Muscle layer of colon (tissue), 2 donors: ENCODE measurements around the gene TIGD3.

Experiments
- H3K27ac ChIP-seq: one replicate; pipeline ENCODE4 v1.7.0; 2013; ENCODE audit warnings: low read depth, mild to moderate bottlenecking, low read length, moderate library complexity
- H3K27me3 ChIP-seq, 2 donors: one replicate each; pipeline ENCODE4 v1.7.0; 2013; ENCODE audit warnings: low read length in 2 of 2, mild to moderate bottlenecking in 2 of 2; ENCODE audit not compliant: insufficient read depth in 2 of 2, control insufficient read depth in 1 of 2
- H3K36me3 ChIP-seq: one replicate; pipeline ENCODE4 v1.7.0; 2013; ENCODE audit warnings: mild to moderate bottlenecking, low read length; ENCODE audit not compliant: insufficient read depth
- H3K4me1 ChIP-seq: one replicate; pipeline ENCODE4 v1.7.0; 2013; ENCODE audit warnings: mild to moderate bottlenecking, low read length; ENCODE audit not compliant: insufficient read depth
- H3K4me3 ChIP-seq, 2 donors: one replicate each; pipeline ENCODE4 v1.7.0; 2013; ENCODE audit warnings: low read length in 2 of 2, low read depth in 1 of 2, mild to moderate bottlenecking in 1 of 2, moderate library complexity in 1 of 2
- H3K9ac ChIP-seq: one replicate; pipeline ENCODE4 v1.7.0; 2013; ENCODE audit warnings: low read length
- H3K9me3 ChIP-seq: one replicate; pipeline ENCODE4 v1.7.0; 2013; ENCODE audit warnings: mild to moderate bottlenecking, low read length
- donor health status: abdominal sarcoma.
- donor health status: Adenocarcinoma of cecum.

TIGD3 gene

GRCh38 chr11:65376138-65376713 is 21.7 kb downstream of the TIGD3 start:
- no peak overlapping the region for H3K27ac ChIP-seq
- H3K27me3 ChIP-seq, result no peaks in the 10 kb centered on the region
- H3K9me3 ChIP-seq, result no peaks in the 10 kb centered on the region
- H3K4me3 ChIP-seq, result no peak overlapping the region
- H3K4me1 ChIP-seq, result no peaks in the 10 kb centered on the region
- H3K9ac ChIP-seq, result no peak overlapping the region
- H3K36me3 ChIP-seq, result no peaks in the 10 kb centered on the region

DNA sequence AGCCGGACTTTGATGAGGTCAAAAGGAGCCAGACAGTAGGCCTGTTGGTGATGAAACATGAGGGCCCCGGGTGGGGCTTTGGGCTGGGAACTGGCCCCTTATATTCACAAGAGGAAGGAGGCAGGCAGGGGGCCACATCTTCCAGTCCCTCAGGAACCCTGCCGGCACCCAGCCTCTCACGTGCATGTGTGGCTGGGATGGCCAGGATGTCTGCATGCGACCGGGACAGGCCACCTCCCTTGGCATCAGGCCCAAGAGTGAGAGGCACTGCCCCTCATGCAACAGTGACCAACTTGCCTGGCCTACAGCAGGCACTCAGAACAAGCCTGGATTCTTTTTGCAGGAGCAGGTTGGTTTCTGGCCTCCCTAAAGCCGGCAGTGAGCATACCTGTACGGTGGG is 22.5 kb downstream of the TIGD3 start:
- H3K9ac ChIP-seq, result no peak overlapping the region
- H3K36me3 ChIP-seq, result no peaks in the 10 kb centered on the region
- no peak overlapping the region for H3K27ac ChIP-seq
- peaks cover 5% of the 10 kb centered on the region for H3K4me1 ChIP-seq
- no peaks in the 10 kb centered on the region for H3K9me3 ChIP-seq
- no peaks in the 10 kb centered on the region for H3K27me3 ChIP-seq
- H3K4me3 ChIP-seq, result no peak overlapping the region

DNA sequence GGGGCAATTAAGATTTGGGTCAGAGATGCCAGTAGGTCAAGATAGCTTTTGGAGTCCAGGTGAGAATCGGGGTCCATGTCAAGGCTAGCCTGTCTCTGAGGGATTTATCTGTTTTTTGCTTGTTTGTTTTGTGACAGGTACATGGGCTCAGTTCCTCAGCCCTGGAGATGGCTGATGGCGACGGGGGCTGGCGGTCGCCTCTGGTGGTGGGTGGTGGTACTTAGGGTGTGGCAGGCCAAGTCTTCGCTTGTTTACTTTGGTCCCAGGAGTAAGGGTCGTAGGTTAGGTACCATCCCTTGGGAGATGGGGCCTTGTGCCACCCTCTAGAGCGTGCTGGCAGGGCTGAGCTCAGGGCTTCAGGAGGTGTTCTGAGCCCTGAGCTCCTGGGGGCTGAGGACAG is 23.2 kb downstream of the TIGD3 start:
- Histone ChIP-seq H3K9ac (no peak overlapping the region), H3K4me1 (peaks cover 10% of the 10 kb centered on the region), H3K9me3 (no peaks in the 10 kb centered on the region), H3K27me3 (no peaks in the 10 kb centered on the region), H3K36me3 (no peaks in the 10 kb centered on the region), H3K4me3 (no peak overlapping the region), H3K27ac (no peak overlapping the region)

GRCh38 chr11:65378208-65378927 is 23.8 kb downstream of the TIGD3 start:
- no peak overlapping the region for H3K9ac ChIP-seq
- no peaks in the 10 kb centered on the region for H3K27me3 ChIP-seq
- no peaks in the 10 kb centered on the region for H3K9me3 ChIP-seq
- H3K4me3 ChIP-seq, result no peak overlapping the region
- peaks cover 16% of the 10 kb centered on the region for H3K4me1 ChIP-seq
- no peak overlapping the region for H3K27ac ChIP-seq
- H3K36me3 ChIP-seq, result no peaks in the 10 kb centered on the region

GRCh38 chr11:65378928-65379638 is 24.5 kb downstream of the TIGD3 start:
- Histone ChIP-seq H3K4me1 (peaks cover 23% of the 10 kb centered on the region), H3K4me3 (no peak overlapping the region), H3K27ac (no peak overlapping the region), H3K36me3 (no peaks in the 10 kb centered on the region), H3K27me3 (no peaks in the 10 kb centered on the region), H3K9me3 (no peaks in the 10 kb centered on the region), H3K9ac (no peak overlapping the region)

GRCh38 chr11:65379698-65380459 is 25.3 kb downstream of the TIGD3 start:
- no peak overlapping the region for H3K9ac ChIP-seq
- H3K27me3 ChIP-seq, result no peaks in the 10 kb centered on the region
- H3K9me3 ChIP-seq, result no peaks in the 10 kb centered on the region
- H3K4me1 ChIP-seq, result peaks cover 31% of the 10 kb centered on the region
- H3K36me3 ChIP-seq, result no peaks in the 10 kb centered on the region
- H3K27ac ChIP-seq, result no peak overlapping the region
- H3K4me3 ChIP-seq, result no peak overlapping the region

DNA sequence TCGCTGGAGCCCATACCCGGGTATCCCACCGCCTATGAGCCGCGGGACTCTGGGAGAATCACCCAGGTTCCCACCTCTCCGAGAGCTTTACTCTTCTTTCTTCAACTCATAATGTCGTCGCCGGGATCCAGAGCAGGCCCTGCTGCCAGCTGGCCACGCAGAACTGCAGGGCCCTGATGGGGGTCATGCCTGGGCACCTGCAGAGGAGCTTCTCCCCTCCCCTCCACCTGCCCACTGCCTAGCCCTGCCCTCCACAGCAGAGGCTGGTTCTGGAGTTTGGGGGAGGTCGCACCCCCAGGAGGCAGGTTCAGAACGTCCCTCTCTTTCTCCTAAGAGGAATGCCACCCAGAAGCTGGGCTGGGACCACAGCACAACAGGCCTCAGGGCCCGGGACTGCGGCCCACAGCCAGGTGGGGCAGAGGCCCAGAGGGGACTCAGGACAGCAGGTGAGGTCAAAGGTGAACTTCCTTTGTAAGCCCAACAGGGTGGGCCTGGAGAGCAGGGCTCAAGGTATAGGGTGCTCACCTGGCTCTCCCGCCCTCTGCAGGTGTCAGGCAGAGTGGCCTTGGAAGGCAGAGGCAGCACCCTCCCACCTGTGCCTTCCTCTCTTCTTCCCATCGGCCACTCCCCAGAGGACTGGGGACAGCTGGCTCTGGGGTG is 26.0 kb downstream of the TIGD3 start:
- Histone ChIP-seq H3K4me1 (peaks cover 37% of the 10 kb centered on the region), H3K4me3 (no peak overlapping the region), H3K27ac (no peak overlapping the region), H3K9me3 (no peaks in the 10 kb centered on the region), H3K27me3 (no peaks in the 10 kb centered on the region), H3K36me3 (no peaks in the 10 kb centered on the region), H3K9ac (no peak overlapping the region)

DNA sequence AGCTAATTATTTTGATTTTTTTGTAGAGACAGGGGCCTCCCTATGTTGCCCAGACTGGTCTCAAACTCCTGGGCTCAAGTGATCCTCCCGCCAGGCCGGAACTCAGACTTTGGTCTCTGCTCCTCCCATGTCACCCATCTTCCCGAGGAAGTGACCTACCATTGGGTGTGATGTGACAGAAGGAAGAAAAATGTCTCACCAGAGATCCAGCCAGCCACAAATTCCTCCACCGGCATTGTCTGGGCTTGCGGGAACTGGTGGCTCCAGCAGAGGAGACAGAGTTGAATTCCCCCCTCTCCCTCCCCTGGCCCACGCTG is 27.1 kb downstream of the TIGD3 start:
- Histone ChIP-seq H3K9me3 (no peaks in the 10 kb centered on the region), H3K36me3 (no peaks in the 10 kb centered on the region), H3K4me1 (peaks cover 41% of the 10 kb centered on the region), H3K4me3 (peak overlapping the region; percentile 58 to 63), H3K27ac (peak overlapping the region; percentile 98), H3K9ac (peak overlapping the region; percentile 87), H3K27me3 (no peaks in the 10 kb centered on the region)

DNA sequence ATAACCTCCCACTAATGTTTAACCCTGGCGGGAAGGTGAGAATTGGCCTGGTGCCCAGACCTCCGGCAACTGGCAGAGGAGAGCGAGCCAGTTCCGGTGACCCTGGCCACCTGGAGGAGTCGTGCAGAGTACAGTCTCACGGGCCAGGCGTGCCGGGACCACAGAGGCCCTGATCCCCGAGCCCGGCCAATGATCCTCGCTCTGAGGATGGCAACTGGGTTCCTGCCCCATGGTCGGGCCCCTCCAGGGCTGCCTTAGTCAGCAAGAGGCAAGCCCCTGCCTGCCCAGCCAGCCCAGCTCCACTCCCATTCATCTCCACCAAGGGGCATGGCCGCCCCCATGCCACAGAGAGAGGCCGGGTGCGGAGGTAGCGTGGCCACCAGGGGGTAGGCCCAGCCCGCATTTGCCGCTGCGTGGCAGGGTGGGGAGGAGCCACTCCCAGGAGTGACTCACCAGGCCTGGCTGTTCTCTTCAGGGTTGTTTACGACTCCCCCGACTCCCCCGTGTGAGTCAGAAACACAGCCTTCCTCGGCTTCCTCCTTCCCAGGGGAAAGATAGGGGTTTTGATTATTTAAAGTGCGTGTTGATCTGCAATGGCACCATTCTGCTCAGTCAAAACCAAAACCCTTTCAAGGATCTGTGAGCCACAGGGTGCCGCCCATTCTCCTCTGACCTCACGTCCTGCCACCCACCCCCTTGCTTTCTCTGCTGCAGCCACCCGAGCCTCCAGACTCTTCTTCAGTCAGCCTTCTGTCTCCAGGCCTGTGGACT is 27.7 kb downstream of the TIGD3 start, which contains the start of gene SLC25A45:
Gene SLC25A45 (minus strand): TSS at position 614 of the 771 bp plus-strand sequence. CDS start 695 bp downstream, outside the sequence.
- no peaks in the 10 kb centered on the region for H3K27me3 ChIP-seq
- peak within 1 kb of the TSS; percentile 58 to 63 for H3K4me3 ChIP-seq
- no peaks in the 10 kb centered on the region for H3K9me3 ChIP-seq
- peak within 1 kb of the TSS; percentile 87 for H3K9ac ChIP-seq
- H3K36me3 ChIP-seq, result no peaks in the 10 kb centered on the region
- peak within 1 kb of the TSS; percentile 98 for H3K27ac ChIP-seq
- peaks cover 45% of the 10 kb centered on the region for H3K4me1 ChIP-seq

- Histone ChIP-seq H3K36me3 (no peaks in the 10 kb centered on the region), H3K4me3 (peak overlapping the region; percentile 7 to 63), H3K27ac (peak overlapping the region; percentile 98), H3K27me3 (no peaks in the 10 kb centered on the region), H3K9ac (peak overlapping the region; percentile 87), H3K4me1 (peaks cover 49% of the 10 kb centered on the region), H3K9me3 (no peaks in the 10 kb centered on the region)
These were observed 28.3 kb downstream of the TIGD3 start for GRCh38 chr11:65382804-65383368.
